ENCODE results near the gene FARP1. TPM values are rescaled to one million over a fixed set of nuclear protein-coding genes. Genes with fewer than 3 reads are reported as not detected.

Gene FARP1
- total RNA-seq, 2 experiments from 2014 or later = 0.21 to 0.48 TPM

- no peak for DNase-seq
- Mint-ChIP-seq H3K27ac (no peak overlapping the region), H3K9me3 (no peaks in the 10 kb centered on the region), H3K4me1 (no peaks in the 10 kb centered on the region), H3K36me3 (no peaks in the 10 kb centered on the region), H3K27me3 (peaks cover 3% of the 10 kb centered on the region), H3K4me3 (no peak overlapping the region)
Observed at GRCh38 chr13:98295371-98295770, 152.5 kb downstream of the FARP1 start.

- H3K9me3 Mint-ChIP-seq = no peaks in the 10 kb centered on the region
- no peaks in the 10 kb centered on the region for H3K4me1 Mint-ChIP-seq
- H3K4me3 Mint-ChIP-seq = no peak overlapping the region
- H3K27ac Mint-ChIP-seq = no peak overlapping the region
- DNase-seq = no peak
- H3K27me3 Mint-ChIP-seq = peaks cover 3% of the 10 kb centered on the region
- no peaks in the 10 kb centered on the region for H3K36me3 Mint-ChIP-seq
Observed at GRCh38 chr13:98297051-98297450, 154.2 kb downstream of the FARP1 start.

GRCh38 chr13:98297745-98298144 lies 154.9 kb downstream of the FARP1 start:
- H3K9me3 Mint-ChIP-seq = no peaks in the 10 kb centered on the region
- H3K27ac Mint-ChIP-seq = no peak overlapping the region
- DNase-seq = no peak
- peaks cover 3% of the 10 kb centered on the region for H3K27me3 Mint-ChIP-seq
- H3K4me3 Mint-ChIP-seq = no peak overlapping the region
- H3K4me1 Mint-ChIP-seq = no peaks in the 10 kb centered on the region
- no peaks in the 10 kb centered on the region for H3K36me3 Mint-ChIP-seq

DNA sequence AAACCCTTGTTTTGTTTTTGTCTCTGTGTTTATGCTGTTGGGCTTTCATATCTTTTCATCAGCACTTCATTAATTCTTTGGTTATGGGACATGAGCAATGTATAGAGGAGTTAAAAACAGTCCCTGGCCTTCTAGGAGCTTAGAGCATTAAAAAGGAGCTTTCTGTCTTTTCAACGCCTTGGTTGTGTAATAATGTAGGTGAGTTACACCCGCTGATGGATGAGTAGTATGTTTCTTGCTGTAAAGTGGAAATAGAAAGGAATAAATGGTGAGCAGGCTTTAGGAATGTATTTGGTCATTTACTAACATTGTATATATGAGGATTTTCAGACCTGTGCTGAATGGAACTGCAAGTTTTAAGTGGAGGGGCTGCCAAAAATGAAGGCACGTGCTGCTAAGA lies 155.7 kb downstream of the FARP1 start:
- Mint-ChIP-seq H3K9me3 (no peaks in the 10 kb centered on the region), H3K4me1 (no peaks in the 10 kb centered on the region), H3K36me3 (no peaks in the 10 kb centered on the region), H3K27me3 (peaks cover 3% of the 10 kb centered on the region), H3K27ac (no peak overlapping the region), H3K4me3 (no peak overlapping the region)
- DNase-seq = no peak

DNA sequence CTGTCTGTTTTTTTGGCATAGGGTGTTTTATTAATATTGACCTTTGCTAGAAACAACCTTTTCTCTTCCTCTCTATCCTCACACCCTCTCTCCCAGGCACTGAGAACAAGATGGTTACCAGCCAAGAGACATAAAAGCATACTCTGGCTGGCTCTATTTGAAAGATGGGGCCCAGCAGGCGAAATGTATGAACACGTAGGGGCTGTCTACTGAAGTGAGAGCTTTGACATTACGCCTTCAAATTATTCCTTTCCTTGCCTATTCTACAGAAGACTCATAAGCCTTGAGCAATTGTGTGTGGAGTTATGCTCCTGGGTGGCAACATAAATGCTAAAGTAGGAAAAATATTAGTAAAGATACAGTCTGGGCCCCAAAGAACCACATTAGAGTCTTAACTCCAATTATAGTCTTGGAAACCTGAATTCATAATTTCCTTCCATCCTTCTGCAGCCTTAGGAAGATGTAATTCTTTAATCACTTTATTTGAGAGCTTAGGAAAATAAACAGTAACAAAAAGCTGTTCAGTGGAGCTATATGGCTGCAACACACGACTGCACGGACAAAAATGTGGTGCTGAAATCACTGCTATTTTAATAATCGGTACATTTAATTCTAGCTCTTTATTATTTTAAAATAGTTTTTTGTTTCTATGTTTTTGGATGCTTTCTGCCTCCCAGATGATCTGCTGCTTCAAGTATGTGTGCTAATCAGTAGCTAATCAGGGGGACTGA lies 156.5 kb downstream of the FARP1 start:
- Mint-ChIP-seq H3K27ac (no peak overlapping the region), H3K4me3 (no peak overlapping the region), H3K4me1 (no peaks in the 10 kb centered on the region), H3K9me3 (no peaks in the 10 kb centered on the region), H3K27me3 (peaks cover 3% of the 10 kb centered on the region), H3K36me3 (no peaks in the 10 kb centered on the region)
- DNase-seq = no peak

DNA sequence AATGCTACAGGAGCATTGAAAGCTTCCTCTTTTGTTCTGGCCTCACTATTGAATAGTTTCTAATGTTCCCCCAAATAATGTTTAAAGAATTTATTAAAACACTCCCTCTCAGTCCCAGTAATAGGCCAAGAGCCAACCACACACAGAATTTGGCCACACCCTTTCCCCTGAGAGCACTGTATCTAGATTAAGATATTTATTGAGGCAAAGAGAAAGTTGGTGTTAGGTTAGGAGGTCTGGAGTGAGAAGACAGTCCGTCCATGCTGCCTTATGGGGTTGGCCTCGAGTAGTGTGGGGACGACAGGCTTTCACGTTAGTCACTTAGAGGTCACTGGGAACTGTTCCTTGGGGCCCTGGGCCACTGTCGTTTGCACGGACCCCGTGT lies 157.1 kb downstream of the FARP1 start:
- H3K4me1 Mint-ChIP-seq = no peaks in the 10 kb centered on the region
- no peaks in the 10 kb centered on the region for H3K9me3 Mint-ChIP-seq
- no peak overlapping the region for H3K27ac Mint-ChIP-seq
- no peak for DNase-seq
- peaks cover 3% of the 10 kb centered on the region for H3K27me3 Mint-ChIP-seq
- no peaks in the 10 kb centered on the region for H3K36me3 Mint-ChIP-seq
- H3K4me3 Mint-ChIP-seq = no peak overlapping the region

DNA sequence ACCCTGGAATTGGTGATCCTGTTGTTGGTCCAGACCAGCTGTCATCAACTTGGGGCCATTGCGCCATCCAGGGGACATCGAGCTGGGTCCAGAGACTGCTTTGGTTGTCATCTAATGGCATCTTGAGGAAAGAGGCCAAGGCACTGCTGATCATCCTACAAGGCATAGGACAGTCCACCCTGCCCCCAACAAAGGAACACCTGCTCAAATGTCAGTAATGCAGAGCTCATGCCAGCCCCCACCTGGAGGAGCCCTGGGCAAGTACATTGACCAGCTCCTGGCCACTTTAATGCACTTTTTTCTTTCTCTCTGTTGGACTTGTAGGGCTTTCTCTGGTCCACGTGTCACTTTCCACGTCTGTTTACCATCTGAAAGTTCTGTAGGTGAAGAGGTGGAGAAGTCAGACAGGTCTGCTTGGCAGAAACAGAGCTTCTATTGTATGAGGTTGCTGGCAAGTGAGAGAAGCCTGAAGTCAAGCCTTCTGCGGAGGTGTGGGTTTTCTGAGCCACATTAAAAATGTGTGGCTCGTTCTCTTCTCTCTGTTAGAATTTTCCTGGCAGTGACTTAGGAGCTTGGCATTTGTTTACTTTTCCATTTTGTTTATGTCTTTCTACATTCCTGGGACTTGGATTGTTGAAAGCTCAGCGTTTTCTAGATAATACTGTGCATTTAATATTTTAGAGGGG lies 158.2 kb downstream of the FARP1 start:
- Mint-ChIP-seq H3K4me3 (no peak overlapping the region), H3K36me3 (no peaks in the 10 kb centered on the region), H3K4me1 (no peaks in the 10 kb centered on the region), H3K27ac (no peak overlapping the region), H3K27me3 (no peaks in the 10 kb centered on the region), H3K9me3 (no peaks in the 10 kb centered on the region)
- no peak for DNase-seq

- Mint-ChIP-seq H3K27me3 (no peaks in the 10 kb centered on the region), H3K27ac (no peak overlapping the region), H3K36me3 (no peaks in the 10 kb centered on the region), H3K9me3 (no peaks in the 10 kb centered on the region), H3K4me3 (no peak overlapping the region), H3K4me1 (no peaks in the 10 kb centered on the region)
- no peak for DNase-seq
Observed at GRCh38 chr13:98301721-98302120, 158.8 kb downstream of the FARP1 start.

DNA sequence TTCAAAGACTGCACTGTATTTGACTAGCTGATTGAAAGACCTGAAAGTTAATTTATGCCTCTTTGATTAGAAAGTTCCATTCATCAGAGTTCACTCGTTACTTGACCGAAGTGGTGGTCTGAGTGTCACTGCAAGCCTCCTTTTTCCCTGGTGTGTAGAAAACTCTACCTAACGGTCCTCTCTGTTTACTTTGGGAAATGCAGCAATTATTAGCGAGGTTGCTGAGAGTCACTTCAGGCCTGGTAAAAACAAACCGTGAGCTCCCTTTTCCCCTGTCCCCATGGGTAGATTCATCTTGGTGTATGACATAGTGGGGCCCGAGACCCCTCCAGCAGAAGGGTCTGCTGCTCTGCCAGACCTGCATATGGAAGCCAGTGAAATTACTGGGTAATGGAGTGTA lies 161.0 kb downstream of the FARP1 start:
- DNase-seq = no peak
- no peaks in the 10 kb centered on the region for H3K27me3 Mint-ChIP-seq
- H3K36me3 Mint-ChIP-seq = no peaks in the 10 kb centered on the region
- no peaks in the 10 kb centered on the region for H3K4me1 Mint-ChIP-seq
- no peaks in the 10 kb centered on the region for H3K9me3 Mint-ChIP-seq
- no peak overlapping the region for H3K27ac Mint-ChIP-seq
- H3K4me3 Mint-ChIP-seq = no peak overlapping the region

- Mint-ChIP-seq H3K9me3 (no peaks in the 10 kb centered on the region), H3K27ac (no peak overlapping the region), H3K4me1 (no peaks in the 10 kb centered on the region), H3K4me3 (no peak overlapping the region), H3K27me3 (peaks cover 4% of the 10 kb centered on the region), H3K36me3 (no peaks in the 10 kb centered on the region)
- no peak for DNase-seq
Observed at GRCh38 chr13:98305670-98306069, 162.8 kb downstream of the FARP1 start.

DNA sequence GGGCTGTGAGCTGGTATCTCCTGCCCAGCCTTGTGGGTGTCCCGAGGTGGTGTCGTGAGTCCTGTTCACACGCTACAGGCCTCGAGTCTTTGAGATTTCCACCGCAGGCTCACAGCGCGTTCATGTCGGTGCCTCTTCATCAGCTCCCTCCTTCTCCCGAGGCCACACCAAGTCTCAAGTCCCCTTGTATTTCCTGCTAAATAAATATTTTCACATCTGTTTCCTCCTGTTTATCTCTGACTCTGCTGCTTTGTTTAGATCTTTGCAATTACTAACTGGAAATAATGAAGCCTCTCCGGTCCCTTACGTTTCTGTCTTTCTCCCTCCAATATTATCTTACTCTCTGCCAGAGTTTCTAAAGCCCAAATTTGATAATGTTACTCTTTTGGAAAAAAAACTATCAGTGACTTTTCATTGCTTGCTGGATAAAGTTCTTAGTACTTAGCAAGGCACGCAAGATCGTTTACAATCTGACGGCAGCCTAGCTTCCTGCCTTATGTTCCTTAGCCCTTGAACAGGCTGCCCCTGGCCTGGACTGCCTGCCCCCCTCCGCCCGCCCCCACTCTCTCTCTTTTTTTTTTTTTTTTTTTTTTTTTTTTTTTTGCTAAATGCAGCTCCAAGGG lies 164.7 kb downstream of the FARP1 start:
- no peak for DNase-seq
- H3K27ac Mint-ChIP-seq = no peak overlapping the region
- H3K27me3 Mint-ChIP-seq = peaks cover 4% of the 10 kb centered on the region
- H3K4me3 Mint-ChIP-seq = no peak overlapping the region
- H3K4me1 Mint-ChIP-seq = no peaks in the 10 kb centered on the region
- no peaks in the 10 kb centered on the region for H3K36me3 Mint-ChIP-seq
- no peaks in the 10 kb centered on the region for H3K9me3 Mint-ChIP-seq

- no peaks in the 10 kb centered on the region for H3K36me3 Mint-ChIP-seq
- no peak for DNase-seq
- no peak overlapping the region for H3K27ac Mint-ChIP-seq
- no peaks in the 10 kb centered on the region for H3K9me3 Mint-ChIP-seq
- H3K27me3 Mint-ChIP-seq = peaks cover 4% of the 10 kb centered on the region
- no peaks in the 10 kb centered on the region for H3K4me1 Mint-ChIP-seq
- H3K4me3 Mint-ChIP-seq = no peak overlapping the region
Observed at GRCh38 chr13:98308086-98308911, 165.4 kb downstream of the FARP1 start.

DNA sequence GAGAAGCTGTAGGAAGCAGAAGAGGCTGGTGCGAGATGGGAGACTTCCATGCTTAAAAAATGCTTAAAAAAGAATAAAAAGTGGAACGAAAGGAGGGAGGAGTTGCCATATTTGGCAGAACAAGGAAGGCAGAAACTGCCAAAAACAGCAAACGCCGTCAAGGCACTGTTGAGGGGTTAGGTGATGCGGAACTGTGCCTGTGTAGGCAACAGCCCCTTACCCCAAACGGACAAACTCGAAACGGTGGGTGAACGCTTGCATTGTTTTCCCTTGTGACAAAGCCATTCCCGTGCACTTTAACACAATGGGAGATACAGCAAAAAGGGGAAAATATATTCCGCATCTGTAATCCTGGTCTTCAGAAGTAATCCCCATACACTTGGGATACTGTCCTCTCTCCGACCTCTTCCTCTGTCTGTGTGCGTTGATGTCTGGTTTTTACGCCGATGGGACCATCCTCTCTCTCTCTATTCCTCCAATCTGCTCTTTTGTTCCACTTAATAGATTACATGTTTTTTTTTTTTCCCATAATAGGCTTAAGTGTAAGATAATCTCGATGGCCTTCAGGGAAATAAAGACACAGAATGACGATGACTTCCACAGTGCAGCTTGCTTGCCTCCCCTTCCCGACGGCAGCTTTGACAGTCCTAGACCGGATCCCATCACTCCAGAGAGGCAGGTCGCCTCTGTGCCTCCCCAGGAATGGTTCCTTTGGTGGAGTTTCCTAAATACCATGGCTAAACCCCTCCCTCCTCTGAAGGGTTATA lies 166.9 kb downstream of the FARP1 start:
- H3K9me3 Mint-ChIP-seq = no peaks in the 10 kb centered on the region
- H3K27me3 Mint-ChIP-seq = peaks cover 4% of the 10 kb centered on the region
- no peak overlapping the region for H3K27ac Mint-ChIP-seq
- no peaks in the 10 kb centered on the region for H3K36me3 Mint-ChIP-seq
- no peaks in the 10 kb centered on the region for H3K4me1 Mint-ChIP-seq
- DNase-seq = no peak
- H3K4me3 Mint-ChIP-seq = no peak overlapping the region

DNA sequence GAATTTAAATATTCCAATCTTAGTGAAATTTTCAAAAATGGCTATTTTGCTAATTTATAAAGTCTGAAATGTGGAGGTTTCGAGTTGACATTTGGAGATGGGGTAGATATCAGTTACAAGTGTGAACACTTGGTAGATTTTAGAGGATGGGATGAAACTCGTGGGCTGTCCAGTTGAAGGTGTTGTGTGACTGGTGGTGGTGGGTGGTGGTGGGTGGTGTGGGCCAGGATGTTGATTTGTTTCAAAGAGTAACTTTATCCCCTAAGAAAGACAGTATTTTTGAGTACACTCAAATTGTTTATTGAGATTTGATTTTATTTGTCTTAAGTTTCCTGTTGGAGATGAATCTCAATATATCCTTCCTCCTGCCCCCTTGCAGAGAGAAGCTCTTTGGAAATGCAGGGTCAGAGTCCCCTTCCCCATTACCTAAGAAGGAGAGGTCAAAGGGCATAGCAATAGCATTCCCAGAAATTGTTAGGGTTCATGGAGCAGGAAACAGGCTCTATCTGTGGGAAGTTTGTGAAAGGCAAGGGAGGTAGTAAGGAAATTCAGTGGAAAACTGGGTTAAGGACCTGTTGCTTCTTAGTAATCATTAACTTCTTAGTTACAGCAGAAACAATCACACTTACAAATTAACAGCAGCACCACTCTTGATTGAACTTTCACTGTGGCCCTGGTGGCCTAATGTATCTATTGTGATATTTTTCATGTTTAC lies 167.7 kb downstream of the FARP1 start:
- Mint-ChIP-seq H3K27me3 (peaks cover 4% of the 10 kb centered on the region), H3K36me3 (no peaks in the 10 kb centered on the region), H3K4me1 (no peaks in the 10 kb centered on the region), H3K4me3 (no peak overlapping the region), H3K9me3 (no peaks in the 10 kb centered on the region), H3K27ac (no peak overlapping the region)
- DNase-seq = no peak

Measured in activated naive CD8-positive, alpha-beta T cell treated with anti-CD3 and anti-CD28 coated beads for 36 hours (primary cell).